SJSA1 (cell line): ENCODE measurements around the gene PCK2. TPM values are rescaled to one million over a fixed set of nuclear protein-coding genes. Genes with fewer than 3 reads are reported as not detected.
A peak's percentile ranks its signal among the peaks of the same experiment; 100 is the strongest.

Source experiments
- DNase-seq, 2 experiments: peaks; one replicate each; pipeline ENCODE4 v3.0.0-alpha.2; 2015 to 2020; ENCODE audit warnings: low spot score in 2 of 2, low read depth in 1 of 2
- H3K27ac ChIP-seq: fragments of 250-450 bp; sonication (Bioruptor Pico); 2 replicates; pipeline ENCODE4 v1.5.1; 2020; ENCODE audit warnings: mild to moderate bottlenecking, moderate library complexity
- H3K27me3 ChIP-seq: fragments of 250-450 bp; sonication (Bioruptor Pico); replicated peaks from 2 replicates; pipeline ENCODE4 v1.5.1; 2020; ENCODE audit warnings: mild to moderate bottlenecking, moderate library complexity
- H3K36me3 ChIP-seq: fragments of 250-450 bp; sonication (Bioruptor Pico); 2 replicates; pipeline ENCODE4 v1.5.1; 2020; ENCODE audit warnings: mild to moderate bottlenecking
- H3K4me1 ChIP-seq: fragments of 250-450 bp; sonication (Bioruptor Pico); replicated peaks from 2 replicates; pipeline ENCODE4 v1.6.1; 2021; ENCODE audit warnings: mild to moderate bottlenecking
- H3K4me3 ChIP-seq: fragments of 250-450 bp; sonication (Bioruptor Pico); 2 replicates; pipeline ENCODE4 v1.5.1; 2020; ENCODE audit warnings: mild to moderate bottlenecking
- H3K9me3 ChIP-seq: fragments of 250-450 bp; sonication (Bioruptor Pico); replicated peaks from 2 replicates; pipeline ENCODE4 v1.5.1; 2020; ENCODE audit warnings: mild to moderate bottlenecking
- total RNA-seq: library from RNA; depleted of rRNA; stranded (reverse); fragments of >200 nt; shearing (Covaris generic); gene quantifications from 2 replicates; pipeline ENCODE4 v1.2.3, GENCODE V29; 2014

PCK2 gene
- total RNA-seq, 1 experiment from 2014 or later = 5.3 TPM

GRCh38 chr14:24087004-24087403 lies 7.1 kb upstream of the PCK2 start:
- Histone ChIP-seq H3K4me3 (no peak overlapping the region), H3K9me3 (no peaks in the 10 kb centered on the region), H3K36me3 (no peaks in the 10 kb centered on the region), H3K27me3 (peaks cover 16% of the 10 kb centered on the region), H3K4me1 (no peaks in the 10 kb centered on the region), H3K27ac (no peak overlapping the region)
- no peak for DNase-seq

- peaks cover 5% of the 10 kb centered on the region for H3K27me3 ChIP-seq
- no peaks in the 10 kb centered on the region for H3K9me3 ChIP-seq
- H3K4me1 ChIP-seq = no peaks in the 10 kb centered on the region
- DNase-seq = no peak
- H3K4me3 ChIP-seq = no peak overlapping the region
- no peak overlapping the region for H3K27ac ChIP-seq
- no peaks in the 10 kb centered on the region for H3K36me3 ChIP-seq
Measured at GRCh38 chr14:24088095-24088494, 6.0 kb upstream of the PCK2 start.

GRCh38 chr14:24089890-24090289 lies 4.2 kb upstream of the PCK2 start:
- no peak overlapping the region for H3K4me3 ChIP-seq
- no peaks in the 10 kb centered on the region for H3K36me3 ChIP-seq
- H3K27me3 ChIP-seq = no peaks in the 10 kb centered on the region
- no peak overlapping the region for H3K27ac ChIP-seq
- H3K9me3 ChIP-seq = 0 out of 2 replicates have a peak, but pooled peaks cover 2% of the 10 kb centered on the region
- H3K4me1 ChIP-seq = peaks cover 11% of the 10 kb centered on the region
- DNase-seq = no peak

GRCh38 chr14:24092110-24092504 lies 2.0 kb upstream of the PCK2 start:
- Histone ChIP-seq H3K27me3 (no peaks in the 10 kb centered on the region), H3K27ac (no peak overlapping the region), H3K36me3 (no peaks in the 10 kb centered on the region), H3K4me3 (no peak overlapping the region), H3K9me3 (0 out of 2 replicates have a peak, but pooled peaks cover 2% of the 10 kb centered on the region), H3K4me1 (peaks cover 20% of the 10 kb centered on the region)
- no peak for DNase-seq

GRCh38 chr14:24092505-24093206 lies 1.5 kb upstream of the PCK2 start:
- Histone ChIP-seq H3K36me3 (no peaks in the 10 kb centered on the region), H3K4me1 (peaks cover 20% of the 10 kb centered on the region), H3K4me3 (no peak overlapping the region), H3K27me3 (no peaks in the 10 kb centered on the region), H3K9me3 (0 out of 2 replicates have a peak, but pooled peaks cover 2% of the 10 kb centered on the region), H3K27ac (no peak overlapping the region)
- no peak for DNase-seq

- H3K4me3 ChIP-seq = peak overlapping the region; percentile 85
- no peak for DNase-seq
- no peak overlapping the region for H3K27ac ChIP-seq
Measured at GRCh38 chr14:24093207-24093900, 757 bp upstream of the PCK2 start.

GRCh38 chr14:24094841-24095270 lies 745 bp downstream of the PCK2 start:
- H3K4me1 ChIP-seq = peaks cover 20% of the 10 kb centered on the region
- no peaks in the 10 kb centered on the region for H3K36me3 ChIP-seq
- 0 out of 2 replicates have a peak, but pooled peaks cover 2% of the 10 kb centered on the region for H3K9me3 ChIP-seq
- H3K27ac ChIP-seq = peak overlapping the region; percentile 54
- H3K27me3 ChIP-seq = no peaks in the 10 kb centered on the region
- no peak for DNase-seq
- peak overlapping the region; percentile 85 for H3K4me3 ChIP-seq

More at GRCh38 chr14:24093207-24093900, 757 bp upstream of the PCK2 start:
- Histone ChIP-seq H3K9me3 (0 out of 2 replicates have a peak, but pooled peaks cover 2% of the 10 kb centered on the region), H3K27me3 (no peaks in the 10 kb centered on the region), H3K36me3 (no peaks in the 10 kb centered on the region), H3K4me1 (peaks cover 20% of the 10 kb centered on the region)

- Histone ChIP-seq H3K27ac (no peak overlapping the region), H3K4me3 (peak overlapping the region; percentile 85), H3K4me1 (peaks cover 20% of the 10 kb centered on the region), H3K36me3 (no peaks in the 10 kb centered on the region), H3K9me3 (0 out of 2 replicates have a peak, but pooled peaks cover 2% of the 10 kb centered on the region), H3K27me3 (no peaks in the 10 kb centered on the region)
- DNase-seq = peak in 1 of 2 experiments; percentile 30
Measured at GRCh38 chr14:24095271-24096068, 1.4 kb downstream of the PCK2 start.

GRCh38 chr14:24096545-24097181 lies 2.6 kb downstream of the PCK2 start:
- H3K27ac ChIP-seq = no peak overlapping the region
- no peak for DNase-seq
- H3K4me1 ChIP-seq = peaks cover 20% of the 10 kb centered on the region
- no peaks in the 10 kb centered on the region for H3K27me3 ChIP-seq
- H3K36me3 ChIP-seq = no peaks in the 10 kb centered on the region
- H3K4me3 ChIP-seq = no peak overlapping the region
- H3K9me3 ChIP-seq = 0 out of 2 replicates have a peak, but pooled peaks cover 2% of the 10 kb centered on the region

GRCh38 chr14:24098229-24098926 lies 4.3 kb downstream of the PCK2 start:
- H3K4me3 ChIP-seq = no peak overlapping the region
- no peak overlapping the region for H3K27ac ChIP-seq
- DNase-seq = no peak
- H3K27me3 ChIP-seq = no peaks in the 10 kb centered on the region
- H3K36me3 ChIP-seq = no peaks in the 10 kb centered on the region
- 0 out of 2 replicates have a peak, but pooled peaks cover 2% of the 10 kb centered on the region for H3K9me3 ChIP-seq
- peaks cover 20% of the 10 kb centered on the region for H3K4me1 ChIP-seq

- H3K4me1 ChIP-seq = peaks cover 16% of the 10 kb centered on the region
- 0 out of 2 replicates have a peak, but pooled peaks cover 2% of the 10 kb centered on the region for H3K36me3 ChIP-seq
Measured at GRCh38 chr14:24098927-24099813, 5.1 kb downstream of the PCK2 start.

More at GRCh38 chr14:24098927-24099813, 5.1 kb downstream of the PCK2 start:
- Histone ChIP-seq H3K9me3 (0 out of 2 replicates have a peak, but pooled peaks cover 2% of the 10 kb centered on the region), H3K4me3 (no peak overlapping the region), H3K27ac (no peak overlapping the region), H3K27me3 (no peaks in the 10 kb centered on the region)
- DNase-seq = no peak
